A549 treated with AZD9567 at 1 μM for 4 hours (cell line): ENCODE measurements around the gene FURIN. TPM values are rescaled to one million over a fixed set of nuclear protein-coding genes. Genes with fewer than 3 reads are reported as not detected.

ENCODE experiments used
- total RNA-seq: library from RNA; stranded (reverse); fragments of 200-300 nt; extraction: Qiagen RNA extraction; gene quantifications from 5 replicates; pipeline ENCODE4 v1.2.3, GENCODE V29; 2022; ENCODE audit not compliant: insufficient read depth

Gene FURIN
- 35.1 to 56.4 TPM (median 52.6 TPM) in 5 replicates for total RNA-seq

GRCh38 chr15:90868261-90868689 lies at the start of gene FURIN:
Gene FURIN (plus strand): TSS chr15:90868588. CDS start chr15:90875741, 7,153 bp downstream.

GRCh38 chr15:90883976-90884718 lies 15.8 kb downstream of the FURIN start, which contains the start of gene FES:
Gene FES (plus strand): TSS chr15:90884504. CDS start chr15:90885046, 542 bp downstream.

GRCh38 chr15:90902840-90903732 lies 34.7 kb downstream of the FURIN start, which contains the start of gene MAN2A2:
Gene MAN2A2 (plus strand): TSS chr15:90903302. CDS start chr15:90904208, 906 bp downstream.

GRCh38 chr15:90931828-90932659 lies 63.7 kb downstream of the FURIN start, which contains the start of gene HDDC3:
Gene HDDC3 (minus strand): TSS chr15:90932549. CDS start chr15:90932540, 9 bp downstream.

Other genes starting within 250 kb of the FURIN start
- 11.2 to 20.6 TPM (median 13.2 TPM) in 5 replicates for gene BLM, start 151.2 kb upstream of the FURIN start, total RNA-seq
- 0.82 to 1.2 TPM (median 0.87 TPM) in 4 of 5 replicates, not detected in the other for gene FES, start 15.9 kb downstream of the FURIN start, total RNA-seq
- gene MAN2A2, start 34.7 kb downstream of the FURIN start, total RNA-seq = 21.1 to 35.0 TPM (median 31.4 TPM) in 5 replicates
- 24.9 to 35.5 TPM (median 33.5 TPM) in 5 replicates for gene HDDC3, start 64.0 kb downstream of the FURIN start, total RNA-seq
- gene UNC45A, start 66.7 kb downstream of the FURIN start, total RNA-seq = 54.3 to 59.4 TPM (median 57.8 TPM) in 5 replicates
- 23.7 to 44.2 TPM (median 36.0 TPM) in 5 replicates for gene RCCD1, start 86.3 kb downstream of the FURIN start, total RNA-seq
- gene PRC1, start 125.9 kb downstream of the FURIN start, total RNA-seq = 175 to 198 TPM (median 183 TPM) in 5 replicates
- gene VPS33B, start 154.0 kb downstream of the FURIN start, total RNA-seq = 14.1 to 21.3 TPM (median 17.4 TPM) in 5 replicates
- 0.02 to 0.15 TPM (median 0.06 TPM) in 4 of 5 replicates, not detected in the other for gene SV2B, start 231.7 kb downstream of the FURIN start, total RNA-seq